Prostate gland (tissue), 2 donors: ENCODE measurements around the gene NAV2.

Experiments
- CTCF ChIP-seq, 4 experiments: fragments of 200-600 bp in 2 of 4; fragments of 450-650 bp in 2 of 4; sonication (generic) in 2 of 4; IDR thresholded peaks; 1 replicate in 3 of 4; 2 replicates in 1 of 4; pipeline ENCODE4 v1.5.1; 2016 to 2019; ENCODE audit warnings: antibody characterized with exemption in 4 of 4, mild to moderate bottlenecking in 2 of 4, moderate library complexity in 2 of 4
- POLR2A ChIP-seq: fragments of 450-650 bp; IDR thresholded peaks from one replicate; pipeline ENCODE4 v1.6.1; 2016; ENCODE audit warnings: antibody characterized with exemption, mild to moderate bottlenecking
- POLR2AphosphoS5 ChIP-seq: sonication (generic); formaldehyde crosslinking; IDR thresholded peaks from one replicate; pipeline ENCODE4 v1.6.1; 2017; ENCODE audit warnings: antibody characterized with exemption

DNA sequence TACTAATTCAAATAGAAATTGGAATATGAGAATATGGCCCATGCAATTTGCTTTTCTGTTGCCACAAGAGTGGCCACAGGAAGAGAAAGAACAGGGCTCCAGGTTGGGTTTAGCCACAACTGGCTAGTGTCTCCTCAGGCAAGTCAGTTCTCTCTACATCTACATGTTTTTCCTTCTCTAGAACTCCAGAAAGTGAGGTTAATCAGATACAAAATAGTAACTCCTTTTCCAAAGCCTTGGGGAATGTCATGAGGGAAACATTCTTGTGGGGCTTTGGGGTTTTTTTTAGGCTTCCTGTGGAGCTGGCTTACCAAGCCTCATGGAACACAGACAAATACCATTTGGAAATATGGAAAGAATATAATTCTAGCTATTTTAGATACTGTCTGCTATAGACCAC is 161.6 kb downstream of the NAV2 start:
- TF ChIP-seq POLR2AphosphoS5 (no peak), CTCF (IDR thresholded peaks at IDR 0.05) (no peak), POLR2A (no peak)
